Stimulated activated CD8-positive, alpha-beta memory T cell treated with anti-CD3 and anti-CD28 coated beads, Interleukin-15, amount 100 ng/mL, for 24 hours (primary cell): Measurements from ENCODE around the gene ATP6V1G1.
"Not testable (repeated sequence)": the region's sequence is repeated elsewhere in the genome, so short reads cannot be mapped to it uniquely, and the experiment has no call there.

Experiments
- DNase-seq: peaks from one replicate; pipeline ENCODE4 v3.0.0-alpha.2; 2020; ENCODE audit warnings: low read depth

Gene ATP6V1G1

GRCh38 chr9:114578134-114578533 lies 9.4 kb upstream of the ATP6V1G1 start:
- DNase-seq: not testable (repeated sequence)

DNA sequence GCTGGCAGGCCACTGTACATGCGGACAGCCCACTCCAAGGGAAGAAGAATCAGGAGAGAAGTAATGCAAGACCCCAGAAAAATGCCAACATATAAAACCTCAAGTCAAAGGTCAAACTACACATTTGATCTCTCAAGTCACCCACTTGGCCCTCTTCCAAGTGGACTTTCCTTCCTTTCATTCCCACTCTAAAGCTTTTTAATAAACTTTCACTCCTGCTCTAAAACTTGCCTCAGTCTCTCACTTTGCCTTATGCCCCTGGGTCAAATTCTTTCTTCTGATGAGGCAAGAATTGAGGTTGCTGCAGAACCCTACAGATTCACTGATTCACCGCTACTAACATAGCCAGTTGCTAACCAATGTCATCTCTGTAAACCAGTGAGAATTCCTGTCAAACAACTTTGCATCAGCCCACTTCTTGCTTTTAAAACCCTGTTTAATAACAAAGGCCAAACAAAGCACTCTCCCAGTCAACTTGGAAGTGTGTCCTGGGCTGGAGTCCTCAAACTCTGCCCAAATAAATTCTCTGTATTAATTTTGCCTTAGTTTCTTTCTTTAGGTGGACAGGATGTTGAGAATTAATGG lies 6.9 kb upstream of the ATP6V1G1 start:
- no peak for DNase-seq

- no peak for DNase-seq
Measured at GRCh38 chr9:114583371-114584155, 4.0 kb upstream of the ATP6V1G1 start.

- no peak for DNase-seq
Measured at GRCh38 chr9:114588210-114588609, 641 bp downstream of the ATP6V1G1 start.

DNA sequence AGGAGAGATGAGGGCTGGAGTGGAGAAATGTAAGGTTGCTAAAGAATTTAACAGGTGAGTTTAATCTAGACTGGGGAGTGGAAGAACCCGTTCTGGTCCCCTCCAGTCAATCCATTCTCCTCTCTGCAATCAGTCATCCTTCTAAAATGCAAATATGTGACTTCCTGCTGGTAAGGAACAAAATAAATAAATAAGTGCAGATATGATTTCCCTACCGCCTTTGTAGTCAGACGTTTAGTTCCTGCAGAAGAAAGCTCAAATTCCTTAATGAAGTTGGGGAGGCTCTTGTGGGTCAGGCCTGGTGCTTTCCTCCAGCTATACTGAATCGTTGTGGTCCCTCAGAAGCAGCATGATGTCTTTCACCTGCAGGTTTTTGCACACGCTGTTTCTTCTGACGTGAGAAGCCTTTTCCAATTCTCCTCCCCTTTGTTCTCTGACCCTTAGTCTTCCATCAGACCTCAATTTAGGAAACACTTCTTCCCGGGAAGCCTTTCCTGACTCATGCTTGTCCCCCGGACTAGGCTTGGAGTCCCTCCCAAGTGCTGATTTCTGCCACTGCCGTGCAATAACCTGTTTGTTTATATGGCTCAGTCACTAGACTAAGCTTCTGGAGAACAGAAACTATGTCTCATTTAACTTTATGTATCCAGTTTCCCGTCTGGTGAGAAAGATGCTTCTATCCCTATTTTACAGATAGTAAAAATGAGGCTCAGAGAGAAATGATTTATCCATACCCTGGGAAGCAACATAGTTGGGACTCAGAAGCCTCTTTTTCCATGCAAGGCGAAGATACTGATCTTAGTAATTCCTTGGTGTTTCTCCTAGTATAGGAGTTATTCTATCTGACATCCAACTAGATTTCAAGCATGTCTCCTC lies 1.3 kb downstream of the ATP6V1G1 start:
- DNase-seq: no peak

DNA sequence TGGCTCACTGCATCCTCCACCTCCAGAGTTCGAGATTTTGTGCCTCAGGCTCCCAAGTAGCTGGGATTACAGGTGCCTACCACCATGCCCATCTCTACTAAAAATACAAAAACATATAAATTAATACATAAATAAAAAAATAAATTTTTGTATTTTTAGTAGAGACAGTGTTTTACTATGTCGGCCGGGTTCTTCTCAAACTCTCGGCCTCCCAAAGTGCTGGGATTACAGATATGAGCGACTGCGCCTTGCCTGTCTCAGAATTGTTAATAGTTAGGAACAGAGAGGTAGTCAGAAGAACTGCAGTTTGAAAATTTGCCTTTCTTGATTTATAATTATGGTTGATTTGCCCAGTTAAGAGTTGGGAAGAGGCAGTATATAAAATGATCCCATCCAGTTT lies 2.8 kb downstream of the ATP6V1G1 start:
- no peak for DNase-seq

DNA sequence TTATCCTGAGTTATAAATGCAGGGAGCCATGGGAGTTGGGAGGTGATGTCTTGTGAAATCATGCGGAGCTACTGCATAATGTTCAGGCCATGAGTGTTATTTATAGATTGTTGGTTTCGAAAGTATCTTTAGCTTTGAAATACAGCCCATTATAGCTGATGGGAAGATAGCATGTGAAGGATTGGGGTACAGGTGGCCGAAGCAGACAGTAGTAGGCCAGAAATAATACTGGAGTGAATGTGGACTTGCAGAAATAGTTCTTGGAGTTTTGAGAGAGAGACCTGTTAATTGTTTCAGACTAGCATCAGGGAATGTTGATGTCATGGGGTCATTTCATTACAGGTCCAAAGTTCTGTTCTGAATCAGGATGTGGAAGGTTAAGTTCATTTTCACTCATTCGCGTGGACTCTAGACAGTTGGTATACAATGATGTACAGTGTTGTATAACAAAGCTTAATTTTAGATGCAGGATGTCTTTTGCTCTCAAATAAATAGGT lies 3.8 kb downstream of the ATP6V1G1 start:
- DNase-seq: no peak

DNA sequence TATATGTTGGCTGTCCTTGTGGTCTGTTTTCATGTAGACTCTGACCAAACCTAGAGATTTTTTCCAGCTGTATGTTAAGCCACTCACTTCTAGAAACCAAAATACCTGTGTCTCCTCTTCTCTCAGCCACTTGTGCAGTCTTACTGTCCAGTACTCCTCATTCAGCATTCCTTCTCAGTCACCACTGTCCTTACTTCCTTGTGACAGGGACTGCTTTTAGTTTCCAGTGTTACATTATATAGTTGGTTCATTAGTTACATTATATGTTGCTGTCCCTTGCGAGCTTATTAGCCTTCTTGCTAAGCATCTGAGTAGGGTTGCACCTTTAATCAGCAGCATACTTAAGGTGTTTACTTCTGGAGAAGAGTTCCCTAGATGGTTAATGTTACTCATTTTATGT lies 4.3 kb downstream of the ATP6V1G1 start:
- no peak for DNase-seq

DNA sequence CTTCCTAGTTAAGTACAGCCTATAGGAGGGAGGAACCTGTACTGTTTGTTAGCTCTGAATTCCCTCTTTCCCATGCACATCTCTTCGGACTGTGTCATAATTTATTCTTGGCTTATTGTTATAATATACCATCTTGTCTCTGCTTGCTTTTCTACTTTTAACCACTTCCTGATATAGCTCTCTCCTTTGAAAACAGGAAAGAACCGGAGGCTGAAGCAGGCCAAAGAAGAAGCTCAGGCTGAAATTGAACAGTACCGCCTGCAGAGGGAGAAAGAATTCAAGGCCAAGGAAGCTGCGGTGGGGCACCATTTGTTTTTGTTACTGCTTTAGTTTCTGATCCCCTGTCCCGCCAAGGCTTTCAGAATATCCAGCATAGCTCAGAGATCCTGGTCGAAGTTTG lies 4.8 kb downstream of the ATP6V1G1 start:
- DNase-seq: no peak

DNA sequence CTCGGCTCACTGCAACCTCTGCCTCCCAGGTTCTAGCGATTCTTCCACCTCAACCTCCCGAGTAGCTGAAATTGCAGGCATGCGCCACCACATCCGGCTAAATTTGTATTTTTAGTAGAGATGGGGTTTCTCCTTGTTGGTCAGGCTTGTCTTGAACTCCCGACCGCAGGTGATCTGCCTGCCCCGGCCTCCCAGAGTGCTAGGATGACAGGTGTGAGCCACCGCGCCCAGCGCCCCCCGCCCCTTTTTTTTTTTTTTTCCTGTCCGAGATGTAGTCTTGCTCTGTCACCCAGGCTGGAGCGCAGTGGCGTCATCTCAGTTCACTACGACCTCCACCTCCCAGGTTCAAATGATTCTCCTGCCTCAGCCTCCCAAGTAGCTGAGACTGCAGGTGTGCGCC lies 6.6 kb downstream of the ATP6V1G1 start:
- no peak for DNase-seq

GRCh38 chr9:114600502-114601248 lies 13.1 kb downstream of the ATP6V1G1 start:
- DNase-seq: not testable (repeated sequence)

DNA sequence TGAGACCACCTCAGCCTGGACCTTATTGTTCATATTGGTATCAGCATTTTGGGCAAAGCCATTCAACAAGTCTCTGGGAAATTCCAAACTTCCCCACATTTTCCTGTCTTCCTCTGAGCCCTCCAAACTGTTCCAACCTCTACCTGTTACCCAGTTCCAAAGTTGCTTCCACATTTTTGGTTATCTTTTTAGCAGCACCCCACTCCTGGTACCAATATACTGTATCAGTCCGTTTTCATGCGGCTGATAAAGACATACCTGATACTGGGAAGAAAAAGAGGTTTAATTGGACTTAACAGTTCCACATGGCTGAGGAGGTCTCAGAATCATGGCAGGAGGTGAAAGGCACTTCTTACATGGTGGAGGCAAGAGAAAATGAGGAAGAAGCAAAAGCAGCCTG lies 14.2 kb downstream of the ATP6V1G1 start:
- DNase-seq: not testable (repeated sequence)

GRCh38 chr9:114602620-114603019 lies 15.1 kb downstream of the ATP6V1G1 start:
- no peak for DNase-seq

DNA sequence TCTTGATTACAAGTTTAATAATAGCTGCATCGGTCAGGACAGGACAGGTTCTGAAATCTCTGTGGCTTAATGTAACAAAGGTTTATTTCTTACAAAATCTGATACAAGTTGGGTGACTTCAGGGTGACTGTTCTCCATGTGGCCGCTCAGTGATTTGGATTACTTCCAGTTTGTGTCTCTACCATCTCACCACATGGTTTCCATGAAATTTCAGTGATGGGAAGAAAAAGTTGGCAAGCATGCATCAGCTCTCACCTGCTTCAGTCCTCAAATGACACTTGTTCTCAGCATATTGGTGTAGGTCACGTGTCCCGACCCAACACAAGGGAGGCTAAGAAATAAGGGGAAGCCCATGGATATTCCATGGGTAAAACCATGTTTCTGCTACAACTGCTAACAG lies 15.7 kb downstream of the ATP6V1G1 start:
- no peak for DNase-seq

DNA sequence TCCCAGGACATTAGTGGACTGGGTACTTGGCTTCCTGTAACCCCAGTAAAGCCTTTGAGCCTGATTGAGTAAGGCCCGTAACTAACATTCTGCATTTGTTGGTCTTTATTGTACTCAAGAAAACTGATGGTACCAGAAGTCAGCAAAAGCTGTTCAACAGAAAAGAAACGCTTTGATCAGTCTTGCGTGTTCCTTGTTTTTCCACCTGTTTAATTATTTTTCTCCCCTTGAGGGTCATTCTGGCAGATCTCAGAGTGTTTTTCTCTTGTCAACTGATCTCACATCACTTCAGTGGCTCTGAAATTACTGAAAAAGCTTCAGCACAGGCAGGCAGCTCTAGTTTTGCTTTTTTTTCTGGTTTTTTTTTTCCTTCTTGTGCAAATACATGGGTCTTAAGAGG lies 17.4 kb downstream of the ATP6V1G1 start:
- DNase-seq: no peak

GRCh38 chr9:114606068-114606467 lies 18.5 kb downstream of the ATP6V1G1 start:
- DNase-seq: no peak

DNA sequence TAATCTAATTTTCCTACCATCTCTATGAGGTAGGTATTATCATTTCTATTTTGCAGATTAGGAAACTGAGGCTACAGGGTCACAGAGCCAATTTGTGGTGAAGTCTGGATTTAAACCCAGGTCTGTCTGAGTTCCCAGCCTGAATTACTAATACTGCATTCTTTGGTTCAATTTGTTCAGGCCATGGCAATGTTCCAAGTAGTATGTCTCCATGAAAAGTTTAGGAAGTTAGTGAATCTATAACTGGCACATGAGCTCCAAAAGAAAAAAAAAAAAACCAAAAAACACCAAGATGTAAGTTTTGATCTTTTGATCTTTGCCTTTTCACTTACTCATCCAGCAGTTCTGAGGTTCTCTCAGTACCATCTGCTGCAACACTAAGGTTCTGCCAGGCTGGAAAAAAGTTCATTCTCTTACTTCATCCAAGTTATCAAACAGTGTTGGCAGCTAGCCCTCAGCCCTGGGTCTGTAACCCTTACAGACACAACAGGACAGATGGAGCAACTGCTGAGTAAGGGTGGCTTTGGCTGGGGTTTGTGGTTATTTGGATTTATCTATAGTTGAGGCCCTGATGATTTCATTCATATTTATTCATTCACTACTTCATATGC lies 19.1 kb downstream of the ATP6V1G1 start:
- DNase-seq: no peak

- DNase-seq: no peak
Measured at GRCh38 chr9:114607671-114608524, 20.3 kb downstream of the ATP6V1G1 start.

DNA sequence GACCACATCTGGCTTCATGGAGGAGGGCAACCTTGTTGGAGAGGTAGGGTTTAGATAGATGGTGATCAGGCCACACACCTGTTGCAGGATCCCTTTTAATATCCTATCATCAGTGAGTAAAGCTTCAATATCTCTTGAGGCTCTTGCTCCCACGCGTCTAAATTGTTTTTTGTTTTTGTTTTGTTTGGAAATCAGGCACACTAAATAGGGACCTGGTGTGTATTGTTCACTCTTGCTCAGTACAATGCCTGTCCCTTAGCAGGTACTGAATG lies 20.9 kb downstream of the ATP6V1G1 start:
- DNase-seq: no peak

- no peak for DNase-seq
Measured at GRCh38 chr9:114611516-114612271, 24.1 kb downstream of the ATP6V1G1 start.
